HCT116 (cell line): ENCODE data around the gene BSND. TPM values are rescaled to one million over a fixed set of nuclear protein-coding genes. Genes with fewer than 3 reads are reported as not detected.
A peak's percentile ranks its signal among the peaks of the same experiment; 100 is the strongest.

Experiments used
- ATAC-seq: fragments of 200-7000 bp; cut with Tn5 transposase; 2 replicates; pipeline ENCODE4 v1.9.1; 2020; ENCODE audit warnings: mild to moderate bottlenecking, moderate library complexity
- BruUV-seq: library from RNA; stranded (reverse); fragments of 400-500 nt; replicated peaks from 2 replicates; lab custom pipeline; 2021; lab: Mats Ljungman, UMichigan
- CTCF ChIA-PET: fragments of 300-600 bp; sonication (Branson Sonifier 250); formaldehyde crosslinking; loops from one replicate; lab custom pipeline; 2021; ENCODE audit warnings: antibody characterized with exemption; lab: Charles Lee
- POLR2A ChIA-PET: fragments of 300-600, 350-600 bp; sonication (Branson Sonifier 250); formaldehyde crosslinking; loops from one replicate; lab custom pipeline; 2021; ENCODE audit warnings: antibody characterized with exemption; lab: Charles Lee
- RAD21 ChIA-PET, 2 experiments: fragments of 300-600 bp; sonication (Branson Sonifier 250); formaldehyde crosslinking; loops; one replicate each; lab custom pipeline; 2023; ENCODE audit warnings: low total read pairs in 2 of 2; ENCODE audit not compliant: uncharacterized antibody in 2 of 2, unreplicated experiment in 2 of 2, low non-redundant PET in 1 of 2; lab: Charles Lee
- DNase-seq: peaks from one replicate; pipeline ENCODE4 v3.0.0-alpha.2; 2010; ENCODE audit warnings: low read depth, low spot score
- H2AFZ ChIP-seq: fragments of 200-600 bp; shearing (Covaris generic), sonication (generic); 2 replicates; pipeline ENCODE4 v1.6.1; 2017; ENCODE audit warnings: low read depth, mixed run types, mixed read lengths, antibody characterized with exemption, low read length; ENCODE audit not compliant: poor library complexity, severe bottlenecking
- H3K27ac ChIP-seq: 2 replicates; pipeline ENCODE4 v1.5.1; 2012; ENCODE audit warnings: low read depth, low read length
- H3K27me3 ChIP-seq: fragments of 200-600 bp; sonication (generic); 2 replicates; pipeline ENCODE4 v1.6.1; 2016; ENCODE audit warnings: mixed run types, low read length, mixed read lengths; ENCODE audit not compliant: insufficient read depth
- H3K36me3 ChIP-seq, 2 experiments: fragments of 200-500 bp in 1 of 2; fragments of 200-600 bp in 1 of 2; sonication (Bioruptor generic) in 1 of 2; sonication (generic) in 1 of 2; 2 replicates each; pipeline versions ENCODE4 v1.5.1 to v1.6.1; 2014 to 2016; ENCODE audit warnings: low read length in 2 of 2, inconsistent platforms in 1 of 2, mixed read lengths in 1 of 2, mixed run types in 1 of 2; ENCODE audit not compliant: insufficient read depth in 2 of 2, control insufficient read depth in 1 of 2
- H3K4me1 ChIP-seq, 2 experiments: fragments of 200-600 bp in 1 of 2; sonication (generic) in 1 of 2; 2 replicates each; pipeline versions ENCODE4 v1.5.1 to v1.6.1; 2012 to 2017; ENCODE audit warnings: low read length in 2 of 2, inconsistent platforms in 1 of 2, mild to moderate bottlenecking in 1 of 2, mixed read lengths in 1 of 2, mixed run types in 1 of 2, moderate library complexity in 1 of 2; ENCODE audit not compliant: insufficient read depth in 2 of 2, control insufficient read depth in 1 of 2
- H3K4me2 ChIP-seq: fragments of 200-600 bp; sonication (generic); 2 replicates; pipeline ENCODE4 v1.6.1; 2017; ENCODE audit warnings: mixed run types, low read length, mixed read lengths
- H3K4me3 ChIP-seq, 2 experiments: fragments of 200-600 bp in 1 of 2; sonication (generic) in 1 of 2; replicated peaks in 1 of 2; 2 replicates each; pipeline ENCODE4 v1.5.1; 2011 to 2016; ENCODE audit warnings: low read length in 2 of 2, control low read depth in 1 of 2, low read depth in 1 of 2, mild to moderate bottlenecking in 1 of 2, mixed read lengths in 1 of 2, mixed run types in 1 of 2
- H3K79me2 ChIP-seq: fragments of 200-600 bp; sonication (generic); 2 replicates; pipeline ENCODE4 v1.6.1; 2017; ENCODE audit warnings: mild to moderate bottlenecking, mixed run types, low read length, moderate library complexity, mixed read lengths; ENCODE audit not compliant: insufficient read depth
- H3K9ac ChIP-seq: fragments of 200-600 bp; sonication (generic); 2 replicates; pipeline ENCODE4 v1.6.1; 2016; ENCODE audit warnings: low read length, mixed read lengths
- H3K9me2 ChIP-seq: fragments of 200-600 bp; sonication (generic), shearing (Covaris generic); 2 replicates; pipeline ENCODE4 v1.6.1; 2017; ENCODE audit warnings: mixed run types, mild to moderate bottlenecking, moderate library complexity; ENCODE audit not compliant: insufficient read depth
- H3K9me3 ChIP-seq, 2 experiments: fragments of 200-500 bp in 1 of 2; fragments of 200-600 bp in 1 of 2; sonication (Bioruptor generic) in 1 of 2; sonication (generic) in 1 of 2; 2 replicates each; pipeline ENCODE4 v1.6.1; 2014 to 2017; ENCODE audit warnings: low read length in 2 of 2, mixed read lengths in 2 of 2, inconsistent platforms in 1 of 2, low read depth in 1 of 2, mild to moderate bottlenecking in 1 of 2, mixed run types in 1 of 2, moderate library complexity in 1 of 2; ENCODE audit not compliant: control insufficient read depth in 1 of 2, insufficient read depth in 1 of 2
- H4K20me1 ChIP-seq: fragments of 200-600 bp; sonication (generic), shearing (Covaris generic); 2 replicates; pipeline ENCODE4 v1.6.1; 2017; ENCODE audit warnings: mixed run types, mild to moderate bottlenecking, moderate library complexity; ENCODE audit not compliant: insufficient read depth
- CBX3 ChIP-seq: IDR thresholded peaks from 2 replicates; pipeline ENCODE4 v1.6.1; 2012; ENCODE audit warnings: low read depth
- CEBPB ChIP-seq: IDR thresholded peaks from 2 replicates; pipeline ENCODE4 v1.6.1; 2012; ENCODE audit warnings: low read depth
- EZH2 ChIP-seq: fragments of 200-600 bp; sonication (generic); IDR thresholded peaks from 2 replicates; pipeline ENCODE4 v1.6.1; 2017; ENCODE audit warnings: antibody characterized with exemption, mixed run types
- EZH2phosphoT487 ChIP-seq: fragments of 200-600 bp; IDR thresholded peaks from 2 replicates; pipeline ENCODE4 v1.6.1; 2018; ENCODE audit warnings: antibody characterized with exemption, borderline replicate concordance
- RAD21 ChIP-seq: IDR thresholded peaks from 2 replicates; pipeline ENCODE4 v1.6.1; 2012; ENCODE audit warnings: low read depth, mild to moderate bottlenecking
- SIN3A ChIP-seq: IDR thresholded peaks from 2 replicates; pipeline ENCODE4 v1.6.1; 2012; ENCODE audit warnings: low read depth
- SP1 ChIP-seq: IDR thresholded peaks from 2 replicates; pipeline ENCODE4 v1.6.1; 2012; ENCODE audit warnings: low read depth
- SRF ChIP-seq: IDR thresholded peaks from 2 replicates; pipeline ENCODE4 v1.6.1; 2012; ENCODE audit warnings: low read depth
- TCF7L2 ChIP-seq: IDR thresholded peaks from 2 replicates; pipeline ENCODE4 v1.7.0; 2011; ENCODE audit warnings: borderline replicate concordance, inconsistent platforms; ENCODE audit not compliant: insufficient read depth, insufficient read length; ENCODE audit errors: extremely low read depth
- ZFX ChIP-seq: fragments of 450-650 bp; IDR thresholded peaks from 2 replicates; pipeline ENCODE4 v1.6.1; 2017
- intact Hi-C: fragments of 100-400 bp; cut with micrococcal nuclease; formaldehyde crosslinking; loops from 2 replicates; pipeline ENCODE4 v1.10.0; 2022
- total RNA-seq: library from RNA; stranded (reverse); gene quantifications from one replicate; pipeline ENCODE4 v1.2.1, GENCODE V29; 2021; ENCODE audit not compliant: unreplicated experiment

Gene BSND
- total RNA-seq, 1 experiment from 2014 or later: not detected

- Histone ChIP-seq H3K27ac (no peak overlapping the region), H4K20me1 (no peaks in the 10 kb centered on the region), H3K79me2 (no peaks in the 10 kb centered on the region), H3K4me2 (no peak overlapping the region), H3K27me3 (no peaks in the 10 kb centered on the region), H3K4me1 (no peaks in the 10 kb centered on the region), H3K9me3 (no peaks in the 10 kb centered on the region), H2AFZ (no peak overlapping the region), H3K4me3 (no peak overlapping the region), H3K9me2 (no peaks in the 10 kb centered on the region), H3K36me3 (0 out of 4 replicates have a peak, but pooled peaks cover 0 to 9% of the 10 kb centered on the region in 2 experiments), H3K9ac (no peak overlapping the region)
- ChIA-PET CTCF (interaction anchor here (1.1 kb wide), 1 partner anchor 104 kb away, joined by 3 read pairs; no protein-coding TSS in a partner anchor), POLR2A (no interaction called here), RAD21 (no interaction called here)
- TF ChIP-seq CEBPB (no peak), SRF (no peak), CBX3 (no peak), SIN3A (no peak), SP1 (no peak)
- peak; percentile 52; the same call in 1 of the 2 replicates for ATAC-seq
- intact Hi-C loops: no loop called here
- BruUV-seq: no TSS peak
- DNase-seq: no peak
Observed at GRCh38 chr1:55048453-55049270, 49.9 kb downstream of the BSND start.

- ChIA-PET CTCF (interaction anchor here (1.1 kb wide), 1 partner anchor 104 kb away, joined by 3 read pairs; no protein-coding TSS in a partner anchor), POLR2A (no interaction called here), RAD21 (no interaction called here)
- no peaks in the 10 kb centered on the region for H4K20me1 ChIP-seq
- no peaks in the 10 kb centered on the region for H3K9me2 ChIP-seq
- DNase-seq (no peak), ATAC-seq (no peak)
- no peaks in the 10 kb centered on the region for H3K9me3 ChIP-seq
- no TSS peak for BruUV-seq
- no peaks in the 10 kb centered on the region for H3K27me3 ChIP-seq
- H3K4me2 ChIP-seq: no peak overlapping the region
- no peak overlapping the region for H3K4me3 ChIP-seq
- no peak overlapping the region for H2AFZ ChIP-seq
- H3K9ac ChIP-seq: no peak overlapping the region
- intact Hi-C loops: no loop called here
- TF ChIP-seq TCF7L2 (no peak), RAD21 (no peak), EZH2phosphoT487 (no peak), EZH2 (no peak), ZFX (no peak; the same call in 1 of the 2 replicates)
- TF ChIP-seq, all 23 proteins: peak for 0
- H3K79me2 ChIP-seq: no peaks in the 10 kb centered on the region
- 0 out of 4 replicates have a peak, but pooled peaks cover 0 to 5% of the 10 kb centered on the region in 2 experiments for H3K36me3 ChIP-seq
- no peaks in the 10 kb centered on the region for H3K4me1 ChIP-seq
- H3K27ac ChIP-seq: no peak overlapping the region
Observed at GRCh38 chr1:55049271-55049913, 50.7 kb downstream of the BSND start.
